ENCODE measurements around the gene EIF2S3B.

EIF2S3B gene

DNA sequence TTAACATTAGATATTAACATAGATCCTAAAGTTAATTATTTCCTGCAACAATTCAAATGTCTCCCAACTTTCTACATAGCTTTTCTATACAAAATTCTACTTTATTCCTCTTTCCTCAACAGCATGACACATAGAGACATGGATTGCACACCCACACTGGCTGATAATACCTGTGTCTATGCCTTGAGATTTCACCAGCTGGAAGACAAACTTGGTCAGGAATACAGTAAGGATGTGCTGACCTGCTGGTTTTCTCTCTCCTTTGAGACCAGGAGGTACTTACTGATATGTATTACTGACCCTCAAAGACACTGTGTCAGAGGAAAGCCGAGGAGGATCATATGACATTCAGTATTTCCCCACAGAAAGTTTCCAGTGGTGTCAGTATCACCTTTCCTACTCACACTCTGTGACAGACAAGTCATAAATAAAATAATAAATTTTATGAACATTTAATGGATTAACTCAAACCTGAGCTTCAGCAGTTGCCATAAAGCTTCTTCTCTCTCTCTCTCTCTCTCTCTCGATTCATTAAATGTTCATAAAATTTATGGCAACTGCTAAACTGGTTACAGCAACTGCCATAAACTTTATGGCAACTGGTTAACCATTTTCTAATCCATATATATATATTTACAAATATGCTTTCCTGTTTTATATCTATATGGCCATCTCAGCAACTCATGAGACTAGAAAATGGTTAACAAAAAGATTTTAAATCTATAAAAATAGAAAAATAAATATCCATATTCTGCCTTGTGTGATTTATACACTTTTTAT is 22.7 kb downstream of the EIF2S3B start:
- ATAC-seq = no peak
- H3K27ac Mint-ChIP-seq = no peak overlapping the region

DNA sequence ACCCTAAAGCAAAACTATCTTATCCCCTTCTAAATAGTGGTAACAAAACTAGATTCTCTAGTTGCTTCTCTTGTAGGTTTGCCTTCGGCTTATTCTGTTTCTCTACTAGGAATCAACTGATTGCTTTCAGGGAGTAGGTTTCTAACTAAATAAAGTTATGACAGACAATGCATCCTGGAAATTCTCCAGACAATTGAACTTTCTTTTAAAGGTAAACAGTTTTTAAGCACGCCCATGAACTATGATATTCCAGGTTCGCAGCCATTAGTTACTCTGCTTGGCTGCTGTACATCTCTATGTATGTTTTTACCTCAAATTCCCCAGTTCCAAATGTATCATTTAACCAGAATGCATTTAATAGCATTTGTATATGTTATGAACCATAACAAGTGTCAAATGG is 23.9 kb downstream of the EIF2S3B start:
- H3K4me3 Mint-ChIP-seq = no peak overlapping the region
- peaks cover 16 to 23% of the 10 kb centered on the region in 2 donors for H3K9me3 Mint-ChIP-seq
- peaks cover 18% of the 10 kb centered on the region for H3K4me1 Mint-ChIP-seq
- DNase-seq (no peak), ATAC-seq (no peak)
- no peak overlapping the region for H3K27ac Mint-ChIP-seq
- H3K27me3 Mint-ChIP-seq = no peaks in the 10 kb centered on the region

More for the DNA sequence above, 22.7 kb downstream of the EIF2S3B start:
- peaks cover 18% of the 10 kb centered on the region for H3K4me1 Mint-ChIP-seq
- no peak for DNase-seq
- H3K9me3 Mint-ChIP-seq = peaks cover 16 to 18% of the 10 kb centered on the region in 2 donors
- no peak overlapping the region for H3K4me3 Mint-ChIP-seq
- H3K27me3 Mint-ChIP-seq = no peaks in the 10 kb centered on the region

DNA sequence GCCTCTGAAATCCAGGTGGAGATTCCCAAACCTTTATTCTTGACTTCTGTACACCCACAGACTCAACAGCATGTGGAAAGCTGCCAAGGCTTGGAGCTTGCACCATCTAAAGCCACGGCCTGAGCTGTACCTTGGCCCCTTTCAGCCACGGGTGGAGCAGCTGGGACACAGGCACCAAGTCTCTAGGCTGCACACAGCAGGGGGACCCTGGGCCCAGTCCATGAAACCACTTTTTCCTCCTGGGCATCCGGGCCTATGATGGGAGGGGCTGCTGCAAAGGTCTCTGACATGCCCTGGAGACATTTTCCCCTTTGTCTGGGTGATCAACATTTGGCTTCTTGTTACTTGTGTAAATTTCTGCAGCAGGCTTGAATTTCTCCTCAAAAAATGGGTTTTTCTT is 32.0 kb downstream of the EIF2S3B start:
- Mint-ChIP-seq H3K27ac (no peak overlapping the region), H3K4me3 (no peak overlapping the region), H3K4me1 (peaks cover 45% of the 10 kb centered on the region), H3K9me3 (peaks cover 40 to 42% of the 10 kb centered on the region in 2 donors), H3K27me3 (no peaks in the 10 kb centered on the region)
- DNase-seq (no peak), ATAC-seq (no peak)

DNA sequence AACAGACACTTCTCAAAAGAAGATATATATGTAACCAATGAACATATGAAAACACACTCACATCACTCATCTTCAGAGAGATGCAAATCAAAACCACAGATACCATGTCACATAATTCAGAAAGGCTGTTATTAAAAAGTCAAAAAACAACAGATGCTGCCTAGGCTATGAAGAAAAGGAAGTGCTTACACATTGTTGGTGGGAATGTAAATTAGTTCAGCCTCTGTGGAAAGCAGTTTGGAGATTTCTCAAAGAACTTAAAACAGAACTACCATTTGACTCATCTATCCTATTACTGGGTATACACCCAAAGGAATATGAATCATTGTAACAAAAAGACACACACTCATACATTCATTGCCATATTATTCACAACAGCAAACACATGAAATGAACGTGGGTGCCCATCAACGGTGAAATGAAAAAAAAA is 35.1 kb downstream of the EIF2S3B start:
- Mint-ChIP-seq H3K27me3 (no peaks in the 10 kb centered on the region), H3K9me3 (peaks cover 28 to 31% of the 10 kb centered on the region in 2 donors), H3K4me1 (peaks cover 62% of the 10 kb centered on the region), H3K4me3 (peak overlapping the region; percentile 29 to 72), H3K27ac (peak overlapping the region in 1 of 2 donors; percentile 91)
- ATAC-seq (peak; percentile 96), DNase-seq (peak in 1 of 2 donors; percentile 36)

DNA sequence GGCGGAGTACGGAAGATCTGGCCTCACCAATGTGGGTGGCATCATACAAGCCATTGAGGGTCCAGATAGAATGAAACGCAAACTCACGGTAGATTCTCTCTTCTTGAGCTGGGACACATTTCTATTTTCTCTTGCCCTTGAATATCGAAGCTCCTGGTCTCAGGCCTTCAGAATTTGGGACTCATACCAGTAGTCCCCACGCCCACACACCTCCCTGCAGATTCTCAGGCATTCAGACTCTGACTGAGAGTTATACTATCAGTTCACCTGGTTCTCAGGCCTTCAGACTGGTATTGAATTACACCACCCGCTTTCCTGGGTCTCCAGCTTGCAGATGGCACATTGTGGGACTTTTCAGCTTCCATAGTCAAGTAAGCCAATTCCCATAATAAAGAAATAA is 37.8 kb downstream of the EIF2S3B start:
- no peak for DNase-seq
- no peak overlapping the region for H3K27ac Mint-ChIP-seq
- H3K4me3 Mint-ChIP-seq = no peak overlapping the region
- no peaks in the 10 kb centered on the region for H3K27me3 Mint-ChIP-seq
- H3K9me3 Mint-ChIP-seq = peaks cover 20% of the 10 kb centered on the region in 2 donors
- no peak for ATAC-seq
- H3K4me1 Mint-ChIP-seq = peaks cover 61% of the 10 kb centered on the region

DNA sequence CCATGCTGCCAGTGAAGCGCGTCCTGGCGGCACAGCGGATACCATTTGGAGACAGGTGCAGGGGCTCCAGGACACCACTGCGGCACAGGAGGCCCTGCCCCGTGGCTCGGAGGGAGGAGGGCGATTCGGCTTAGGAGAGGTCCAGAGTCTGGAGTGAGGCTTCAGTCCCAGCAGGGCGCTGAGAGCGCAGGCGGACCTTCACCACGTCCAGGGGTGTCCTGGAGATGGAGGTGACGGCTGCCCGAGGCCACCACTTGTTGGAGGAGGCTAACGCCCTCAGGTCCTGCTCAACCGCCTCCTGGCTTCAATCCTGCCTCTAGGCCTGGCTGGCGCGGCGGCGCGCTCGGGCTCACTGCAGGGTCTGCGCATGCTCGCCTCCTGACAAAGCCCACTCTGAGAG is 45.7 kb downstream of the EIF2S3B start:
- H3K27ac Mint-ChIP-seq = no peak overlapping the region
- H3K4me3 Mint-ChIP-seq = no peak overlapping the region
- H3K27me3 Mint-ChIP-seq = no peaks in the 10 kb centered on the region
- H3K4me1 Mint-ChIP-seq = peaks cover 42% of the 10 kb centered on the region
- DNase-seq (no peak), ATAC-seq (no peak)
- H3K9me3 Mint-ChIP-seq = peaks cover 16 to 18% of the 10 kb centered on the region in 2 donors

DNA sequence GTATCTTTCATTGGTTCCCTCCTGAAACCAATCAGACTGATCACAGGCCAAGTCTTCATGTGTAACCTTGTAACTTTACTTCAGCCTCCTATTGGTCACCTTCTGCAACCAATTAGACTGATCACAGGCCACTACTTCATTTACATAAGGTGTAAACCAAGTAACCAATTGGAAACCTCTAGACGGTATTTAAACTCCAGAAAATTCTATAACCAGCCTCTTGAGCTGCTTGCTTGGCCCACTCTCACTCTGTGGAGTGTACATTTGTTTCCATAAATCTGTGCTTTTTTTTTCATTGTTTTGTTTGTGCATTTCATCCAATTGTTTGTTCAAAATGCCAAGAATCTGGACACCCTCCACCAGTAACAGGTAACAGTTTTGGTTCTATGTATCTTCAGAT is 47.5 kb downstream of the EIF2S3B start:
- H3K4me3 Mint-ChIP-seq = peak overlapping the region; percentile 89 to 92
- peak overlapping the region; percentile 92 to 95 for H3K27ac Mint-ChIP-seq
- H3K9me3 Mint-ChIP-seq = peaks cover 16 to 18% of the 10 kb centered on the region in 2 donors
- no peaks in the 10 kb centered on the region for H3K27me3 Mint-ChIP-seq
- peak; percentile 84 for ATAC-seq
- H3K4me1 Mint-ChIP-seq = peaks cover 45% of the 10 kb centered on the region
- DNase-seq = peak; percentile 57 to 62

DNA sequence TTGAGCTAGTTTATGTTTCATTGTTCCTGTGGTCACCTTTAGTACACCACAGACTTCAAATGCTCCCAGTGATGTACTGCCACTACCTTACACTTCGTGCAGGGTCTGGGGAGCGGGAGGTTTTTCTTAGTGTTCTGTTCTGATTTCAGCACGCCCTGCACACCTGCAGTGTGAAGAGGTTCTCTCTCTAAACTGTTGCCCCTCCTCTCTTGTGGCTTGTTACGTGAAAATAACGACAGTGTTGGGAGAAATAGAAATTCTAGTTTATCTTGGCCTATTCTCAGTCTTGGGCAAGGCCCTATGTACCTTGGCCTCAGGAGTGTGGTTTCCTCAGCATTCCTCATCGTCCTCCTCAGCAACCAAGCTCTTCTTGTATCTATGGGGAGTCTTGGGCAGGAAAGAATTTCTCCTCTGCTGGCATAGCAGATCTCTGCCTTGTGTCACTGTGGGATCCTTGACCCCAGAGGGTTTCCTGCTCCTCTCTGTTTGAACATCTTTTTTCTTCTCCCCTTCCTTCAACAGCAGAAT is 48.6 kb downstream of the EIF2S3B start:
- Mint-ChIP-seq H3K27me3 (no peaks in the 10 kb centered on the region), H3K9me3 (peaks cover 16 to 17% of the 10 kb centered on the region in 2 donors), H3K27ac (peak overlapping the region; percentile 95 to 100), H3K4me3 (peak overlapping the region; percentile 89 to 92), H3K4me1 (peaks cover 54% of the 10 kb centered on the region)
- ATAC-seq = peak; percentile 73
- DNase-seq = peak; percentile 62 to 69

DNA sequence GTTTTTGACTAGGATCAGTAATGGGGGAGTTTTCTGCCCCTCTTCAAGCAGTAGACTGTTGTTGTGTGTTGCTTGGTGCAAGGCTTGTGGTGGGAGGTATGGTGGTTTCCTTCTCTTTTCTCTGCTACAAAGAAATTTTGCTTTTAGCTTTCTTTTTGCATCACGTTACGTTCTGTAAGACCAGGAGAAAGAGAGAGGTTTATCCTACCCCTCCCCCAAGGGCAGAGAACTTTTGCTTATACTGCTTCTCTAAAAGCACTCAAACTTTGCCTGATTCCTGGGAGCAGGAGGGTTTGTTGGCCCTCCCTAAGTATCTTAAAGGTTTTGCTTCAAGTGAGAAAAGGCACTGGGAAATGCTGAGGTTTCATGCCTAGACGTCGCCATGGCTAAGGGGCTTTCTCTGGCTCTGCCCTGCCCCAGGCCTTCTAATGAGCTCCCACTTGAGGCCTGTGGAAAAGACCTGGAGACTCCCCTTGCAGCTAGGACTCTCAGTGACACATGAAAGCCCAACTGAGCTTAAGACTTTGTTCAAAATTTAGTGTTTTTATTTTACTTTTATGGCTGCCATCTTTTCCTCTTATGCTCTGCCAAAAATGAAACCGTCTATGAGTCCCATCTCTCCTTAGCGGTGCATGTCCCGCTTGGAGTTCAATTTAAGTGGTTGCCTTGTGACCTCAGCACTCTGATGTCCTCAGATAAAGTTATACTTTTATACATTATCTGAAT is 49.2 kb downstream of the EIF2S3B start:
- no peaks in the 10 kb centered on the region for H3K27me3 Mint-ChIP-seq
- ATAC-seq (peak; percentile 56), DNase-seq (peak; percentile 51 to 67)
- peaks cover 10 to 11% of the 10 kb centered on the region in 2 donors for H3K9me3 Mint-ChIP-seq
- H3K4me3 Mint-ChIP-seq = peak overlapping the region; percentile 89 to 92
- peak overlapping the region; percentile 95 to 100 for H3K27ac Mint-ChIP-seq
- peaks cover 51% of the 10 kb centered on the region for H3K4me1 Mint-ChIP-seq

DNA sequence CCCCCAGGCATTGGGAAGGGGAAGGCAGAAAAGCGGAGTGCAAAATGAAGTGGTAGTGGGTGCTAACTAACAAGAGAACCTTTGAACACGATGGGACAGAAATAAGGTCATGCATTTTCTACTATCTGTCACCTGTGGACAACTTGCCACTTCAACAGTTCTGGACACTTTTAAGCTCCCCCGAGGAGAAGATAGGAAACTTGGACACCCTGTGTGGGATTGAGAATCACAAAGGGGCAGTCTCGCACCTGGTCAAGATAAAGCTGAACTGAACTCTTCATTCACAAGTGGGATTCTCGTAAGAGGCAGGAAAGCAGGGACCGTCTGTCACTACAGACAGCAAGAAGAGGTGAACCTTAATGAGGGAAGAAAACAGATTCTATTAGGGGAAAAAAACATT is 51.6 kb downstream of the EIF2S3B start:
- DNase-seq (peak in 1 of 2 donors; percentile 23), ATAC-seq (no peak)
- Mint-ChIP-seq H3K27me3 (no peaks in the 10 kb centered on the region), H3K27ac (peak overlapping the region; percentile 95), H3K4me3 (peak overlapping the region; percentile 82 to 93), H3K9me3 (peaks cover 5 to 6% of the 10 kb centered on the region in 2 donors), H3K4me1 (peaks cover 57% of the 10 kb centered on the region)

DNA sequence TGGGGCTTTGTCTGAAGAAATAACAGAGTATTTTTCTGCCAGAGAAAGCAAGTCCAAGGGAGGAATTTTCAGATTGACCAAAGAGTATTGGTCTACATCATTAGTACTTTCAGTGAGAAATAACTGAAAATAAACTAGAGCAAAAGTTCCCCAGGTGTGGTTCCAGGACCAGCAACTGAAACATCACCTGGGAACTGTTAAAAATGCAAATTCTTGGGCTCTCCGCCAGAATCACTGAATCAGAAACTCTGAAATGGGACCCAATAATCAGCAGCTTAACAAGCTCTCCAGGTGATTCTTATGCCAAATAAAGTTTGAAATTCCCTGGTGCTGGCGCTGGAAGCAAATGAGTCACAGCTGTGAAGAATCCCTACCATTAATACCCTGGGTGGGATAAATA is 52.1 kb downstream of the EIF2S3B start:
- H3K9me3 Mint-ChIP-seq = peaks cover 2 to 3% of the 10 kb centered on the region in 2 donors
- H3K4me1 Mint-ChIP-seq = peaks cover 57% of the 10 kb centered on the region
- peak in 1 of 2 donors; percentile 37 for DNase-seq
- peak overlapping the region; percentile 95 for H3K27ac Mint-ChIP-seq
- no peaks in the 10 kb centered on the region for H3K27me3 Mint-ChIP-seq
- peak overlapping the region; percentile 82 to 93 for H3K4me3 Mint-ChIP-seq
- ATAC-seq = no peak

Measured in stimulated activated naive CD8-positive, alpha-beta T cell treated with anti-CD3 and anti-CD28 coated beads, Interleukin-15, amount 100 ng/mL, for 72 hours (primary cell).